ENCODE results near the gene SLC38A11. TPM values are rescaled to one million over a fixed set of nuclear protein-coding genes. Genes with fewer than 3 reads are reported as not detected.
"Not testable (repeated sequence)": the region's sequence is repeated elsewhere in the genome, so short reads cannot be mapped to it uniquely, and the experiment has no call there.

The SLC38A11 gene
- total and polyA plus RNA-seq, 2 of the 8 experiments (the other 6 are each of a cell fraction or from before 2014, with no cell fraction given) = not detected

DNA sequence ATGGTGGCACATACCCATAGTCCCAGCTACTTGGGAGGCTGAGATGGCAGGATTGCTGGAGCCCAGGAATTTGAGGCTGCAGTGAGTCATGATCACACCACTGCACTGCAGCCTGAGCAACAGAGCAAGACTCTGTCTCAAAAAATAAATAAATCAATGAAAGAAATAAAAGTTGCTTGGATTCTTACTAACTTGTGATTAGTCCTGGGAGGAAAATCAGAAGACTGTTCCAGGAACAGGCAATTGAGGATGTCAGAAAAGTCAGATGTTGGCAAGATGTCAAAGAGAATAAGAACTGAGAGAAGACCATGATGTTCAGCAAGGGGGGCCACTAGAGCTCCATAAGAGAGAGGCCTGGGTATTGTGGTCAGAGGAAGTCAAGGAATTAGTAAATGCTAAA, 35.6 kb upstream of the SLC38A11 start:
- H3K9ac ChIP-seq (replicated peaks in 1 of 4; ENCODE audit: extremely low read depth in 1 of 4, low read depth in 3 of 4, low read length in 3 of 4); POLR2A ChIA-PET (ENCODE audit: partially characterized antibody); H4K8ac ChIP-seq (ENCODE audit: extremely low read depth, insufficient read depth, low read length): not testable (repeated sequence)

DNA sequence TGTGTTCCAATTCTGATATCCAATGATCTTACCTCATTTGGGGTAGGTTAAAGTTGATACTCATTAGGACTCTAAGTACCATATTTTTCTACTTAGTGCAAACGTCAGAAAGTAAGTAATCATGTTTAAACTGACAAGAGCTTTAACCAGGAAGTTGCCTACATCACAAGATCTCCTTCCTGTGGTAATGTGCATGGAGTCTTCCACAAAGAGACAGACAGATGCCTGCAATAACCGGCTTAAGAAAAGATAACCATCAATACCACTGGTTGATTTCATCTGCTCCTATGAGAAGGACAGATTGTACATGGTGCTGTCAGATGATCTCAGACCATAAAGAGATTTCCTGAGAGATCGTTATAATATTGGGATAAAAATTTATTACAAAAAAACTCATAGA, 33.5 kb upstream of the SLC38A11 start:
- H2AFZ ChIP-seq (ENCODE audit: low read length); H3K36me3 ChIP-seq (ENCODE audit: control insufficient read depth in 2 of 4, insufficient read depth in 4 of 4, low read length in 3 of 4); H3K4me1 ChIP-seq (replicated peaks in 1 of 4; ENCODE audit: control insufficient read depth in 3 of 4, insufficient read depth in 4 of 4, low read length in 3 of 4); H3K23me2 ChIP-seq (ENCODE audit: low read depth, low read length); H3K4me2 ChIP-seq (ENCODE audit: insufficient read depth in 1 of 2, low read depth in 2 of 2, low read length in 2 of 2); H2BK5ac ChIP-seq (ENCODE audit: low read depth, low read length); H4K8ac ChIP-seq (ENCODE audit: extremely low read depth, insufficient read depth, low read length); H3K79me1 ChIP-seq (ENCODE audit: low read depth, low read length); H3K23ac ChIP-seq (ENCODE audit: insufficient read length); FAIRE-seq; H3K79me2 ChIP-seq (ENCODE audit: control insufficient read depth in 1 of 2, insufficient read depth in 2 of 2, low read length in 2 of 2); H3K27me3 ChIP-seq (replicated peaks in 1 of 4; ENCODE audit: control insufficient read depth in 3 of 4, extremely low read depth in 1 of 4, insufficient read depth in 3 of 4, low read length in 3 of 4); H2BK20ac ChIP-seq (ENCODE audit: low read length); H2AK5ac ChIP-seq (ENCODE audit: low read depth, low read length); DNase-seq (ENCODE audit: low read depth in 1 of 2, low spot score in 2 of 2); POLR2A ChIA-PET (ENCODE audit: partially characterized antibody); H2BK15ac ChIP-seq (ENCODE audit: low read length); H3K9ac ChIP-seq (replicated peaks in 1 of 4; ENCODE audit: extremely low read depth in 1 of 4, low read depth in 3 of 4, low read length in 3 of 4); H3K4me3 ChIP-seq (ENCODE audit: extremely low read depth in 1 of 4, insufficient read depth in 2 of 4, low read depth in 3 of 4, low read length in 4 of 4); H4K5ac ChIP-seq (ENCODE audit: insufficient read length, low read depth, low read length); H3K56ac ChIP-seq (replicated peaks; ENCODE audit: insufficient read length, low read depth, low read length); H4K91ac ChIP-seq (replicated peaks; ENCODE audit: insufficient read length, low read length); H3K18ac ChIP-seq (ENCODE audit: extremely low read depth, low read length); H3K14ac ChIP-seq (ENCODE audit: insufficient read length); H3K9me3 ChIP-seq (ENCODE audit: insufficient read depth in 2 of 2, low read depth in 1 of 2, low read length in 1 of 2); H3K4ac ChIP-seq (replicated peaks; ENCODE audit: insufficient read length, low read depth, low read length); H2BK12ac ChIP-seq (ENCODE audit: low read depth, low read length); H4K20me1 ChIP-seq (replicated peaks in 1 of 2; ENCODE audit: control insufficient read depth in 1 of 2, insufficient read depth in 2 of 2, low read length in 2 of 2); H3K27ac ChIP-seq (ENCODE audit: low read depth, low read length); H2BK120ac ChIP-seq (replicated peaks; ENCODE audit: low read depth, low read length): not testable (repeated sequence)
- WGBS, 2 experiments (ENCODE audit: extremely low coverage in 1 of 2, insufficient coverage in 1 of 2, insufficient read length in 1 of 2, insufficient replicate concordance in 2 of 2, low coverage in 1 of 2, low lambda C conversion rate in 2 of 2, missing lambda C conversion rate in 1 of 2) = 90% methylated on average over 3 of the region's 3 CpGs; no CpG with 5 or more reads in 1 of the 2 experiments
- CTCF ChIA-PET (ENCODE audit: partially characterized antibody) = interaction anchor here (1.3 kb wide), 1 partner anchor 16 kb away, joined by 3 read pairs; no protein-coding TSS in a partner anchor

More for the DNA sequence above, 35.6 kb upstream of the SLC38A11 start:
- not testable (repeated sequence) for DNase-seq (ENCODE audit: low read depth in 1 of 2, low spot score in 2 of 2); H3K23me2 ChIP-seq (ENCODE audit: low read depth, low read length); H4K5ac ChIP-seq (ENCODE audit: insufficient read length, low read depth, low read length); H3K4me3 ChIP-seq (ENCODE audit: extremely low read depth in 1 of 4, insufficient read depth in 2 of 4, low read depth in 3 of 4, low read length in 4 of 4); H3K18ac ChIP-seq (ENCODE audit: extremely low read depth, low read length); H2BK12ac ChIP-seq (ENCODE audit: low read depth, low read length); H2AFZ ChIP-seq (ENCODE audit: low read length); H3K27me3 ChIP-seq (replicated peaks in 1 of 4; ENCODE audit: control insufficient read depth in 3 of 4, extremely low read depth in 1 of 4, insufficient read depth in 3 of 4, low read length in 3 of 4); H2AK5ac ChIP-seq (ENCODE audit: low read depth, low read length); H2BK5ac ChIP-seq (ENCODE audit: low read depth, low read length); H4K20me1 ChIP-seq (replicated peaks in 1 of 2; ENCODE audit: control insufficient read depth in 1 of 2, insufficient read depth in 2 of 2, low read length in 2 of 2); H3K14ac ChIP-seq (ENCODE audit: insufficient read length); H3K56ac ChIP-seq (replicated peaks; ENCODE audit: insufficient read length, low read depth, low read length); H2BK15ac ChIP-seq (ENCODE audit: low read length); H3K9me3 ChIP-seq (ENCODE audit: insufficient read depth in 2 of 2, low read depth in 1 of 2, low read length in 1 of 2); H3K27ac ChIP-seq (ENCODE audit: low read depth, low read length); H3K79me2 ChIP-seq (ENCODE audit: control insufficient read depth in 1 of 2, insufficient read depth in 2 of 2, low read length in 2 of 2); H2BK20ac ChIP-seq (ENCODE audit: low read length); H3K4me2 ChIP-seq (ENCODE audit: insufficient read depth in 1 of 2, low read depth in 2 of 2, low read length in 2 of 2); H3K4me1 ChIP-seq (replicated peaks in 1 of 4; ENCODE audit: control insufficient read depth in 3 of 4, insufficient read depth in 4 of 4, low read length in 3 of 4); H3K4ac ChIP-seq (replicated peaks; ENCODE audit: insufficient read length, low read depth, low read length); H3K79me1 ChIP-seq (ENCODE audit: low read depth, low read length); FAIRE-seq; H2BK120ac ChIP-seq (replicated peaks; ENCODE audit: low read depth, low read length); H3K36me3 ChIP-seq (ENCODE audit: control insufficient read depth in 2 of 4, insufficient read depth in 4 of 4, low read length in 3 of 4); H4K91ac ChIP-seq (replicated peaks; ENCODE audit: insufficient read length, low read length); H3K23ac ChIP-seq (ENCODE audit: insufficient read length)
- CTCF ChIA-PET (ENCODE audit: partially characterized antibody) = interaction anchor here (0.5 to 3.4 kb wide), 11 partner anchors 14 to 961 kb away, joined by 3 to 13 read pairs (median 4); partner anchors contain the start of genes COBLL1 and SCN3A

Data from H1 (cell line).